ENCODE data around the gene ZBTB47.

ZBTB47 gene

GRCh38 chr3:42666022-42666421, 12.5 kb downstream of the ZBTB47 start:
- WGBS, 2 experiments (ENCODE audit: insufficient coverage in 2 of 2) = 84 to 86% methylated on average over 6 to 7 of the region's 8 CpGs
- Histone ChIP-seq H3K36me3 (ENCODE audit: control insufficient read depth, insufficient read depth, low read length) (peaks cover 9% of the 10 kb centered on the region), H3K4me3 (ENCODE audit: extremely low read depth, insufficient read depth, low read length, poor library complexity, severe bottlenecking) (no peak overlapping the region), H3K27ac (ENCODE audit: low read depth, low read length, severe bottlenecking) (no peak overlapping the region), H3K9me3 (ENCODE audit: control insufficient read depth, low read length) (no peaks in the 10 kb centered on the region), H3K4me1 (ENCODE audit: control insufficient read depth, insufficient read depth, low read length, poor library complexity, severe bottlenecking) (no peaks in the 10 kb centered on the region)

GRCh38 chr3:42666577-42666998, 13.1 kb downstream of the ZBTB47 start:
- no peaks in the 10 kb centered on the region for H3K9me3 ChIP-seq (ENCODE audit: control insufficient read depth, low read length)
- H3K36me3 ChIP-seq (ENCODE audit: control insufficient read depth, insufficient read depth, low read length) = peaks cover 5% of the 10 kb centered on the region
- WGBS, 2 experiments (ENCODE audit: insufficient coverage in 2 of 2) = 87 to 92% methylated on average over 3 of the region's 4 CpGs
- no peak overlapping the region for H3K4me3 ChIP-seq (ENCODE audit: extremely low read depth, insufficient read depth, low read length, poor library complexity, severe bottlenecking)
- no peak overlapping the region for H3K27ac ChIP-seq (ENCODE audit: low read depth, low read length, severe bottlenecking)
- H3K4me1 ChIP-seq (ENCODE audit: control insufficient read depth, insufficient read depth, low read length, poor library complexity, severe bottlenecking) = no peaks in the 10 kb centered on the region

- no peak overlapping the region for H3K4me3 ChIP-seq (ENCODE audit: extremely low read depth, insufficient read depth, low read length, poor library complexity, severe bottlenecking)
- no peak overlapping the region for H3K27ac ChIP-seq (ENCODE audit: low read depth, low read length, severe bottlenecking)
- WGBS, 2 experiments (ENCODE audit: insufficient coverage in 2 of 2) = 95 to 98% methylated on average over 7 of the region's 7 CpGs
Observed at GRCh38 chr3:42667096-42667522, 13.6 kb downstream of the ZBTB47 start.

GRCh38 chr3:42667523-42668412, 14.3 kb downstream of the ZBTB47 start:
- WGBS, 2 experiments (ENCODE audit: insufficient coverage in 2 of 2) = 81 to 83% methylated on average over 6 of the region's 8 CpGs
- no peak overlapping the region for H3K27ac ChIP-seq (ENCODE audit: low read depth, low read length, severe bottlenecking)
- no peaks in the 10 kb centered on the region for H3K9me3 ChIP-seq (ENCODE audit: control insufficient read depth, low read length)
- no peaks in the 10 kb centered on the region for H3K36me3 ChIP-seq (ENCODE audit: control insufficient read depth, insufficient read depth, low read length)
- H3K4me1 ChIP-seq (ENCODE audit: control insufficient read depth, insufficient read depth, low read length, poor library complexity, severe bottlenecking) = no peaks in the 10 kb centered on the region
- H3K4me3 ChIP-seq (ENCODE audit: extremely low read depth, insufficient read depth, low read length, poor library complexity, severe bottlenecking) = no peak overlapping the region

More at GRCh38 chr3:42667096-42667522, 13.6 kb downstream of the ZBTB47 start:
- H3K36me3 ChIP-seq (ENCODE audit: control insufficient read depth, insufficient read depth, low read length) = no peaks in the 10 kb centered on the region
- H3K4me1 ChIP-seq (ENCODE audit: control insufficient read depth, insufficient read depth, low read length, poor library complexity, severe bottlenecking) = no peaks in the 10 kb centered on the region
- H3K9me3 ChIP-seq (ENCODE audit: control insufficient read depth, low read length) = no peaks in the 10 kb centered on the region

- Histone ChIP-seq H3K9me3 (ENCODE audit: control insufficient read depth, low read length) (no peaks in the 10 kb centered on the region), H3K36me3 (ENCODE audit: control insufficient read depth, insufficient read depth, low read length) (no peaks in the 10 kb centered on the region), H3K4me1 (ENCODE audit: control insufficient read depth, insufficient read depth, low read length, poor library complexity, severe bottlenecking) (no peaks in the 10 kb centered on the region), H3K27ac (ENCODE audit: low read depth, low read length, severe bottlenecking) (no peak overlapping the region), H3K4me3 (ENCODE audit: extremely low read depth, insufficient read depth, low read length, poor library complexity, severe bottlenecking) (no peak overlapping the region)
- 94% methylated on average over 2 of the region's 2 CpGs; no CpG with 5 or more reads in 1 of the 2 experiments for WGBS, 2 experiments (ENCODE audit: insufficient coverage in 2 of 2)
Observed at GRCh38 chr3:42668413-42668760, 14.9 kb downstream of the ZBTB47 start.

- Histone ChIP-seq H3K4me1 (ENCODE audit: control insufficient read depth, insufficient read depth, low read length, poor library complexity, severe bottlenecking) (no peaks in the 10 kb centered on the region), H3K36me3 (ENCODE audit: control insufficient read depth, insufficient read depth, low read length) (no peaks in the 10 kb centered on the region), H3K27ac (ENCODE audit: low read depth, low read length, severe bottlenecking) (no peak overlapping the region), H3K4me3 (ENCODE audit: extremely low read depth, insufficient read depth, low read length, poor library complexity, severe bottlenecking) (no peak overlapping the region), H3K9me3 (ENCODE audit: control insufficient read depth, low read length) (no peaks in the 10 kb centered on the region)
- WGBS, 2 experiments (ENCODE audit: insufficient coverage in 2 of 2) = 90 to 100% methylated on average over 4 of the region's 4 CpGs
Observed at GRCh38 chr3:42668793-42669217, 15.3 kb downstream of the ZBTB47 start.

GRCh38 chr3:42670051-42670576, 16.6 kb downstream of the ZBTB47 start:
- Histone ChIP-seq H3K27ac (ENCODE audit: low read depth, low read length, severe bottlenecking) (no peak overlapping the region), H3K4me1 (ENCODE audit: control insufficient read depth, insufficient read depth, low read length, poor library complexity, severe bottlenecking) (no peaks in the 10 kb centered on the region), H3K36me3 (ENCODE audit: control insufficient read depth, insufficient read depth, low read length) (no peaks in the 10 kb centered on the region), H3K4me3 (ENCODE audit: extremely low read depth, insufficient read depth, low read length, poor library complexity, severe bottlenecking) (no peak overlapping the region), H3K9me3 (ENCODE audit: control insufficient read depth, low read length) (no peaks in the 10 kb centered on the region)
- WGBS, 2 experiments (ENCODE audit: insufficient coverage in 2 of 2) = 81 to 87% methylated on average over 6 of the region's 7 CpGs

- Histone ChIP-seq H3K4me3 (ENCODE audit: extremely low read depth, insufficient read depth, low read length, poor library complexity, severe bottlenecking) (no peak overlapping the region), H3K4me1 (ENCODE audit: control insufficient read depth, insufficient read depth, low read length, poor library complexity, severe bottlenecking) (no peaks in the 10 kb centered on the region), H3K9me3 (ENCODE audit: control insufficient read depth, low read length) (peaks cover under 1% of the 10 kb centered on the region), H3K36me3 (ENCODE audit: control insufficient read depth, insufficient read depth, low read length) (no peaks in the 10 kb centered on the region), H3K27ac (ENCODE audit: low read depth, low read length, severe bottlenecking) (no peak overlapping the region)
- WGBS, 2 experiments (ENCODE audit: insufficient coverage in 2 of 2) = no CpG with 5 or more reads among the region's 1 CpG
Observed at GRCh38 chr3:42670670-42671069, 17.2 kb downstream of the ZBTB47 start.

- WGBS, 2 experiments (ENCODE audit: insufficient coverage in 2 of 2) = 57 to 64% methylated on average over 1 of the region's 1 CpG
- Histone ChIP-seq H3K4me1 (ENCODE audit: control insufficient read depth, insufficient read depth, low read length, poor library complexity, severe bottlenecking) (no peaks in the 10 kb centered on the region), H3K36me3 (ENCODE audit: control insufficient read depth, insufficient read depth, low read length) (no peaks in the 10 kb centered on the region), H3K4me3 (ENCODE audit: extremely low read depth, insufficient read depth, low read length, poor library complexity, severe bottlenecking) (no peak overlapping the region), H3K27ac (ENCODE audit: low read depth, low read length, severe bottlenecking) (no peak overlapping the region), H3K9me3 (ENCODE audit: control insufficient read depth, low read length) (peaks cover 8% of the 10 kb centered on the region)
Observed at GRCh38 chr3:42672515-42672914, 19.0 kb downstream of the ZBTB47 start.

- Histone ChIP-seq H3K27ac (ENCODE audit: low read depth, low read length, severe bottlenecking) (no peak overlapping the region), H3K4me1 (ENCODE audit: control insufficient read depth, insufficient read depth, low read length, poor library complexity, severe bottlenecking) (no peaks in the 10 kb centered on the region), H3K36me3 (ENCODE audit: control insufficient read depth, insufficient read depth, low read length) (no peaks in the 10 kb centered on the region), H3K9me3 (ENCODE audit: control insufficient read depth, low read length) (peaks cover 8% of the 10 kb centered on the region), H3K4me3 (ENCODE audit: extremely low read depth, insufficient read depth, low read length, poor library complexity, severe bottlenecking) (no peak overlapping the region)
Observed at GRCh38 chr3:42673082-42673481, 19.6 kb downstream of the ZBTB47 start.

GRCh38 chr3:42674146-42674545, 20.6 kb downstream of the ZBTB47 start:
- H3K9me3 ChIP-seq (ENCODE audit: control insufficient read depth, low read length) = peaks cover 8% of the 10 kb centered on the region

More at GRCh38 chr3:42674146-42674545, 20.6 kb downstream of the ZBTB47 start:
- 90% methylated on average over 1 of the region's 3 CpGs; no CpG with 5 or more reads in 1 of the 2 experiments for WGBS, 2 experiments (ENCODE audit: insufficient coverage in 2 of 2)
- Histone ChIP-seq H3K27ac (ENCODE audit: low read depth, low read length, severe bottlenecking) (no peak overlapping the region), H3K4me1 (ENCODE audit: control insufficient read depth, insufficient read depth, low read length, poor library complexity, severe bottlenecking) (no peaks in the 10 kb centered on the region), H3K4me3 (ENCODE audit: extremely low read depth, insufficient read depth, low read length, poor library complexity, severe bottlenecking) (no peak overlapping the region), H3K36me3 (ENCODE audit: control insufficient read depth, insufficient read depth, low read length) (no peaks in the 10 kb centered on the region)
